Thyroid gland (tissue), 4 donors: Measurements from ENCODE around the gene SCGB1A1. TPM values are rescaled to one million over a fixed set of nuclear protein-coding genes. Genes with fewer than 3 reads are reported as not detected.

ENCODE experiments used
- DNase-seq, 2 donors: peaks; one replicate each; pipeline ENCODE4 v3.0.0-alpha.2; 2019
- H3K27ac ChIP-seq, 3 donors: fragments of 200-600 bp; sonication (generic); 1 replicate in 2 of 3; 2 replicates in 1 of 3; pipeline ENCODE4 v1.5.1; 2016 to 2019; ENCODE audit warnings: mild to moderate bottlenecking in 1 of 3, moderate library complexity in 1 of 3
- H3K27me3 ChIP-seq: fragments of 200-600 bp; sonication (generic); one replicate; pipeline ENCODE4 v1.5.1; 2019
- H3K36me3 ChIP-seq, 2 donors: fragments of 200-600 bp; sonication (generic); one replicate each; pipeline ENCODE4 v1.5.1; 2016 to 2019
- H3K4me1 ChIP-seq, 2 donors: fragments of 200-600 bp; sonication (generic); one replicate each; pipeline ENCODE4 v1.5.1; 2017 to 2019
- H3K4me3 ChIP-seq, 3 donors: fragments of 200-600 bp; sonication (generic); replicated peaks in 1 of 3; 1 replicate in 2 of 3; 2 replicates in 1 of 3; pipeline ENCODE4 v1.5.1; 2016; ENCODE audit warnings: mild to moderate bottlenecking in 1 of 3
- H3K9me3 ChIP-seq: fragments of 200-600 bp; sonication (generic); one replicate; pipeline ENCODE4 v1.5.1; 2017
- POLR2A ChIP-seq, 2 donors: fragments of 450-650 bp; IDR thresholded peaks; one replicate each; pipeline ENCODE4 v1.6.1; 2017; ENCODE audit warnings: antibody characterized with exemption in 2 of 2, mild to moderate bottlenecking in 2 of 2, moderate library complexity in 1 of 2
- WGBS, 2 donors: methylation state at CpG; one replicate each; pipeline ENCODE4 v1.1.5; 2017; 5-methylcytosine and 5-hydroxymethylcytosine counted together
- intact Hi-C: fragments of 100-400 bp; cut with DNase I; formaldehyde crosslinking; loops from one replicate; pipeline ENCODE4 v1.15.1; 2023
- total RNA-seq, 4 donors: library from RNA; depleted of rRNA; stranded (reverse); fragments of >200 nt; gene quantifications; one replicate each; pipeline ENCODE4 v1.2.3, GENCODE V29; 2016
- TF ChIP-seq, protein P1 (sequence below), 6 experiments: fragments of 200-600 bp in 3 of 6; fragments of 450-650 bp in 3 of 6; sonication (generic) in 3 of 6; IDR thresholded peaks; one replicate each; pipeline ENCODE4 v1.5.1; 2016 to 2019; ENCODE audit warnings: antibody characterized with exemption in 6 of 6, mild to moderate bottlenecking in 2 of 6, inconsistent platforms in 1 of 6, moderate library complexity in 1 of 6

Gene SCGB1A1
- total RNA-seq, 4 donors from 2014 or later, result not detected

GRCh38 chr11:62404435-62404834 is 14.4 kb upstream of the SCGB1A1 start:
- Histone ChIP-seq H3K36me3 (no peaks in the 10 kb centered on the region), H3K27me3 (no peaks in the 10 kb centered on the region), H3K27ac (no peak overlapping the region), H3K9me3 (no peaks in the 10 kb centered on the region), H3K4me1 (peaks cover 4 to 31% of the 10 kb centered on the region in 2 donors), H3K4me3 (no peak overlapping the region)
- TF ChIP-seq, protein P1, sequence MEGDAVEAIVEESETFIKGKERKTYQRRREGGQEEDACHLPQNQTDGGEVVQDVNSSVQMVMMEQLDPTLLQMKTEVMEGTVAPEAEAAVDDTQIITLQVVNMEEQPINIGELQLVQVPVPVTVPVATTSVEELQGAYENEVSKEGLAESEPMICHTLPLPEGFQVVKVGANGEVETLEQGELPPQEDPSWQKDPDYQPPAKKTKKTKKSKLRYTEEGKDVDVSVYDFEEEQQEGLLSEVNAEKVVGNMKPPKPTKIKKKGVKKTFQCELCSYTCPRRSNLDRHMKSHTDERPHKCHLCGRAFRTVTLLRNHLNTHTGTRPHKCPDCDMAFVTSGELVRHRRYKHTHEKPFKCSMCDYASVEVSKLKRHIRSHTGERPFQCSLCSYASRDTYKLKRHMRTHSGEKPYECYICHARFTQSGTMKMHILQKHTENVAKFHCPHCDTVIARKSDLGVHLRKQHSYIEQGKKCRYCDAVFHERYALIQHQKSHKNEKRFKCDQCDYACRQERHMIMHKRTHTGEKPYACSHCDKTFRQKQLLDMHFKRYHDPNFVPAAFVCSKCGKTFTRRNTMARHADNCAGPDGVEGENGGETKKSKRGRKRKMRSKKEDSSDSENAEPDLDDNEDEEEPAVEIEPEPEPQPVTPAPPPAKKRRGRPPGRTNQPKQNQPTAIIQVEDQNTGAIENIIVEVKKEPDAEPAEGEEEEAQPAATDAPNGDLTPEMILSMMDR (IDR thresholded peaks at IDR 0.05), result no peak
- no peak for TF ChIP-seq POLR2A (IDR thresholded peaks at IDR 0.05)
- DNase-seq, result no peak
- WGBS, 2 donors, result 95 to 96% methylated on average over 6 of the region's 6 CpGs
- intact Hi-C loops, result no loop called here

GRCh38 chr11:62404901-62405300 is 13.9 kb upstream of the SCGB1A1 start:
- intact Hi-C loops, result no loop called here
- 79 to 89% methylated on average over 5 of the region's 5 CpGs for WGBS, 2 donors
- TF ChIP-seq, protein P1 (IDR thresholded peaks at IDR 0.05), result no peak
- no peak for TF ChIP-seq POLR2A (IDR thresholded peaks at IDR 0.05)
- H3K27me3 ChIP-seq, result no peaks in the 10 kb centered on the region
- peaks cover 4 to 26% of the 10 kb centered on the region in 2 donors for H3K4me1 ChIP-seq
- H3K4me3 ChIP-seq, result no peak overlapping the region
- H3K9me3 ChIP-seq, result no peaks in the 10 kb centered on the region
- DNase-seq, result no peak
- H3K36me3 ChIP-seq, result no peaks in the 10 kb centered on the region
- H3K27ac ChIP-seq, result no peak overlapping the region

DNA sequence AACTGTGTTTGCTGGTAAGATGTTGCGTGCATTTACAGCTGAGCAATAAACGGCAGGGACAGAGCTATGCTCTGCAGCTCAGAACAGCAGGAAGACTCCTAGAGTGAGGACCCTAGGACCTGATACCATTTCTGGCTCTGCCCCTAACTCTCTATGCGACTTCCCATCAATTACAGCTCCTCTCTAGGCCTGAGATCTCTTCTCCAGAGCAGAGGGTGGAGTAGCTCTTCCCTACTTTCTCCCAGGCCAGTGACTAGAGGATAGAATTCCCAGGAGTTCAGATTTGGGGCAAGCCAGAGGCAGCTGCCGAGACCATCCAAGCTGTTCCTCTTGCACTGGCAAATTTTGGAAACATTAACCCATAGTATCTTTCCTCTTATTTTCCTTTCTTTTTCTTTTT is 12.8 kb upstream of the SCGB1A1 start:
- Histone ChIP-seq H3K4me3 (no peak overlapping the region), H3K27me3 (no peaks in the 10 kb centered on the region), H3K27ac (no peak overlapping the region), H3K9me3 (no peaks in the 10 kb centered on the region), H3K4me1 (peaks cover 4 to 15% of the 10 kb centered on the region in 2 donors), H3K36me3 (no peaks in the 10 kb centered on the region)
- intact Hi-C loops, result no loop called here
- TF ChIP-seq POLR2A (IDR thresholded peaks at IDR 0.05), result no peak
- TF ChIP-seq, protein P1 (IDR thresholded peaks at IDR 0.05), result no peak
- no peak for DNase-seq
- 67 to 73% methylated on average over 4 of the region's 4 CpGs for WGBS, 2 donors

DNA sequence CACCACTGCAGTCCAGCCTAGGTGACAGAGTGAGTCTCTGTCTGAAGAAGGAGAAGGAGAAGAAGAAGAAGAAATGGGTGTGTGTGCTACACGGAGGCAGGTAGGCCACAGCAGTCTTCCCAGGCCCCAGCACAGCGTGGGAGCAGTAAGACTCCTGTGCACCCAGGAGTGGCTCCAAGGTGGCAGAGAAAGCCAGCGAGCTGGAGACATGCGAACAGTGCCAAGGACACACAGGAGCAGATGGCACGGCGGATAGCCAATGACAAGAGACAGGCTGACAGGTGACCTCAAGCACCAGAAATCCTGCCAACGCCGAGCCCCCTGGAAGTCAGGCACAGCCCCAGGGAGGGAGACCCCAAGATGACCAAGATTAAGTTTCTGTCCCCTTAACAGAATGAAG is 9.0 kb upstream of the SCGB1A1 start:
- intact Hi-C loops, result no loop called here

DNA sequence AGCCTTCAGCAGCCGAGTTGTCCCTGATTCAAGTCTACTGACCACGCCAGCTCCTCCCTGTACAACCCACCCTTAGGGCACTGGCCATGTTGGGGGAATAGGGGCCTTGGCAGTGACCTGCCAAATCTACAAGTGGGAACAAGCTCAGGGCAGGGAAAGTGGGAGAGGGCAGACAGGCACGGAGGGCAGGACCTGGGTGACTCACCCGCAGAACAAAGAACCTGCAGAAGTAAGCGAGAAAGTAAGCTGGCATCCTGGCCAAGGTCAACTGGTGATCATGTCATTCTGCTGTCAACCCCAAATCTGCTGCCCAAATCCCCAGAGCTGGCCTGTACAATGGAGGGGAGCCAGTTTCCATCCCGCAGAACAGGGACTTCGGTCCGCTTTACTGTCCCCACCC is 7.9 kb upstream of the SCGB1A1 start:
- no peaks in the 10 kb centered on the region for H3K27me3 ChIP-seq
- no peaks in the 10 kb centered on the region for H3K4me1 ChIP-seq
- no peaks in the 10 kb centered on the region for H3K9me3 ChIP-seq
- no peak overlapping the region for H3K4me3 ChIP-seq
- DNase-seq, result no peak
- no peak overlapping the region for H3K27ac ChIP-seq
- intact Hi-C loops, result no loop called here
- WGBS, 2 donors, result 80 to 86% methylated on average over 8 of the region's 8 CpGs
- H3K36me3 ChIP-seq, result no peaks in the 10 kb centered on the region
- TF ChIP-seq POLR2A (IDR thresholded peaks at IDR 0.05), result no peak
- TF ChIP-seq, protein P1 (IDR thresholded peaks at IDR 0.05), result no peak

More for the DNA sequence above, 9.0 kb upstream of the SCGB1A1 start:
- Histone ChIP-seq H3K27ac (no peak overlapping the region), H3K36me3 (no peaks in the 10 kb centered on the region), H3K27me3 (no peaks in the 10 kb centered on the region), H3K9me3 (no peaks in the 10 kb centered on the region), H3K4me1 (no peaks in the 10 kb centered on the region), H3K4me3 (no peak overlapping the region)
- no peak for DNase-seq
- WGBS, 2 donors, result 90 to 95% methylated on average over 8 of the region's 8 CpGs
- no peak for TF ChIP-seq POLR2A (IDR thresholded peaks at IDR 0.05)
- TF ChIP-seq, protein P1 (IDR thresholded peaks at IDR 0.05), result no peak
